Left renal pelvis (tissue), 4 donors: ENCODE results near the gene ADAMTSL3. TPM values are rescaled to one million over a fixed set of nuclear protein-coding genes. Genes with fewer than 3 reads are reported as not detected.

Source experiments
- DNase-seq, 4 donors: peaks; one replicate each; pipeline ENCODE4 v3.0.0-alpha.2; 2013; ENCODE audit warnings: low read depth in 4 of 4, low spot score in 3 of 4
- polyA plus RNA-seq, 4 donors: library from polyadenylated mRNA; unstranded; fragments of 120-200 nt; gene quantifications; one replicate each; pipeline ENCODE4 v1.2.1, GENCODE V29; 2013; ENCODE audit not compliant: insufficient read length in 4 of 4

ADAMTSL3 gene
- polyA plus RNA-seq, result 10 to 100 TPM in 1 of 4 donors, 1 to 10 TPM in 3; 3.1 to 40.2 (median 5.8) TPM

GRCh38 chr15:83653639-83654378 is at the start of gene ADAMTSL3:
Gene ADAMTSL3, plus strand, starts transcription at chr15:83654123. Its CDS starts 1,639 bp downstream, at chr15:83655762.
- peak in 3 of 4 donors; percentile 28 to 36 (median 29) for DNase-seq

GRCh38 chr15:83604549-83604948 is 49.4 kb upstream of the ADAMTSL3 start:
- no peak for DNase-seq

GRCh38 chr15:83605111-83605945 is 48.6 kb upstream of the ADAMTSL3 start:
- DNase-seq, result no peak

GRCh38 chr15:83610132-83610531 is 43.8 kb upstream of the ADAMTSL3 start:
- DNase-seq, result no peak

GRCh38 chr15:83610901-83611685 is 42.8 kb upstream of the ADAMTSL3 start:
- no peak for DNase-seq

GRCh38 chr15:83612226-83612625 is 41.7 kb upstream of the ADAMTSL3 start:
- DNase-seq, result no peak

- no peak for DNase-seq
Observed at GRCh38 chr15:83612898-83613635, 40.9 kb upstream of the ADAMTSL3 start.

GRCh38 chr15:83613714-83614113 is 40.2 kb upstream of the ADAMTSL3 start:
- DNase-seq, result no peak

- no peak for DNase-seq
Observed at GRCh38 chr15:83616840-83617239, 37.1 kb upstream of the ADAMTSL3 start.

GRCh38 chr15:83626171-83626802 is 27.6 kb upstream of the ADAMTSL3 start:
- no peak for DNase-seq

- DNase-seq, result no peak
Observed at GRCh38 chr15:83631534-83631933, 22.4 kb upstream of the ADAMTSL3 start.

- DNase-seq, result no peak
Observed at GRCh38 chr15:83643201-83643600, 10.7 kb upstream of the ADAMTSL3 start.

GRCh38 chr15:83644439-83644838 is 9.5 kb upstream of the ADAMTSL3 start:
- DNase-seq, result no peak

- no peak for DNase-seq
Observed at GRCh38 chr15:83650831-83651230, 3.1 kb upstream of the ADAMTSL3 start.

GRCh38 chr15:83651541-83651940 is 2.4 kb upstream of the ADAMTSL3 start:
- DNase-seq, result no peak

GRCh38 chr15:83652626-83653204 is 1.2 kb upstream of the ADAMTSL3 start:
- DNase-seq, result no peak

- no peak for DNase-seq
Observed at GRCh38 chr15:83653288-83653638, 660 bp upstream of the ADAMTSL3 start.

GRCh38 chr15:83654379-83655236 is 685 bp downstream of the ADAMTSL3 start:
- DNase-seq, result no peak

GRCh38 chr15:83655237-83655616 is 1.3 kb downstream of the ADAMTSL3 start:
- no peak for DNase-seq
